ENCODE results near the gene KIF13A. TPM values are rescaled to one million over a fixed set of nuclear protein-coding genes. Genes with fewer than 3 reads are reported as not detected.
A peak's percentile ranks its signal among the peaks of the same experiment; 100 is the strongest.

KIF13A gene
- total and polyA plus RNA-seq, 9 of the 15 experiments (the other 6 are each of a cell fraction or from before 2014, with no cell fraction given) = 3.6 to 44.3 (median 29.7) TPM

GRCh38 chr6:17966451-17966850, 21.0 kb downstream of the KIF13A start (continued):
- TF ChIP-seq ZC3H8 (IDR thresholded peaks at IDR 0.05) (no peak), ZNF512 (tag; IDR thresholded peaks at IDR 0.05) (no peak), NONO (IDR thresholded peaks at IDR 0.05; ENCODE audit: low read depth in 2 of 2, low read length in 1 of 2) (no peak), HMBOX1 (IDR thresholded peaks at IDR 0.05) (no peak), TFAP4 (CRISPR knock-in tag; IDR thresholded peaks at IDR 0.05; ENCODE audit: borderline replicate concordance) (no peak), LCOR (CRISPR knock-in tag; IDR thresholded peaks at IDR 0.05) (no peak)

- Histone ChIP-seq H2AFZ (ENCODE audit: low read depth, low read length) (no peak overlapping the region), H4K20me1 (replicated peaks; ENCODE audit: control insufficient read depth, insufficient read depth, low read length) (no peaks in the 10 kb centered on the region), H3K9me1 (ENCODE audit: control insufficient read depth, insufficient read depth, low read length) (no peaks in the 10 kb centered on the region), H3K9me3 (replicated peaks; ENCODE audit: control insufficient read depth, insufficient read depth, low read depth, low read length) (no peaks in the 10 kb centered on the region), H3K4me1 (replicated peaks in 1 of 2; ENCODE audit: control insufficient read depth in 2 of 2, insufficient read depth in 2 of 2, low read length in 2 of 2) (peaks cover 38 to 50% of the 10 kb centered on the region in 2 experiments), H3K4me3 (no peak overlapping the region), H3K36me3 (ENCODE audit: control insufficient read depth, insufficient read depth, low read length) (no peaks in the 10 kb centered on the region; the same call in 2 of the 3 replicates), H3K4me2 (ENCODE audit: insufficient read depth, low read length) (no peak overlapping the region), H3K9ac (ENCODE audit: insufficient read depth in 1 of 2, low read depth in 2 of 2, low read length in 2 of 2) (no peak overlapping the region), H3K27me3 (ENCODE audit: control insufficient read depth in 2 of 2, insufficient read depth in 2 of 2, low read length in 2 of 2) (no peaks in the 10 kb centered on the region), H3K79me2 (ENCODE audit: control insufficient read depth, insufficient read depth, low read length) (peaks cover 90% of the 10 kb centered on the region), H3K27ac (ENCODE audit: extremely low read depth, low read depth, low read length) (no peak overlapping the region)
- CTCF ChIA-PET (ENCODE audit: low intra/inter-chr PET ratio) = no interaction called here
- POLR2A ChIA-PET = no interaction called here
- TF ChIP-seq E2F4 (CRISPR knock-in tag; IDR thresholded peaks at IDR 0.05; ENCODE audit: low read depth) (no peak), TFE3 (CRISPR knock-in tag; IDR thresholded peaks at IDR 0.05) (no peak), YBX1 (IDR thresholded peaks at IDR 0.05) (no peak), C11orf30 (IDR thresholded peaks at IDR 0.05; ENCODE audit: low read depth) (0 out of 2 replicates have a peak, but pooled peaks have one; percentile 10), ARID1B (IDR thresholded peaks at IDR 0.05) (peak; percentile 23; the same call in 1 of the 2 replicates), ZNF707 (CRISPR knock-in tag; conservative IDR thresholded peaks at IDR 0.05) (no peak), TRIM24 (IDR thresholded peaks at IDR 0.05) (no peak), DACH1 (IDR thresholded peaks at IDR 0.05; ENCODE audit: partially characterized antibody) (peak; percentile 30), DNMT1 (IDR thresholded peaks at IDR 0.05) (no peak), ZKSCAN3 (CRISPR knock-in tag; IDR thresholded peaks at IDR 0.05) (no peak)
- DNase-seq (ENCODE audit: extremely low read depth in 1 of 4, low spot score in 3 of 4) (no peak), FAIRE-seq (no peak), ATAC-seq (no peak)
- in situ Hi-C loops (cut with MboI) (no loop called here), intact Hi-C loops (cut with micrococcal nuclease) (no loop called here)
- no TSS peak for BruUV-seq (replicated peaks)
These were observed 22.0 kb downstream of the KIF13A start for GRCh38 chr6:17965397-17965796.
